Measurements from ENCODE around the gene ATP2A3. TPM values are rescaled to one million over a fixed set of nuclear protein-coding genes. Genes with fewer than 3 reads are reported as not detected.

ATP2A3 gene
- total RNA-seq, 1 experiment from 2014 or later, result 8.2 TPM

GRCh38 chr17:3928406-3928805 lies 35.8 kb downstream of the ATP2A3 start:
- TF ChIP-seq CTCF (IDR thresholded peaks at IDR 0.05; ENCODE audit: insufficient read depth in 1 of 2, low read depth in 1 of 2, low read length in 1 of 2, severe bottlenecking in 1 of 2, unreplicated experiment in 1 of 2), result no peak
- intact Hi-C loops (cut with micrococcal nuclease; ENCODE audit: unreplicated experiment), result no loop called here
- Histone ChIP-seq H3K4me1 (peaks cover 12% of the 10 kb centered on the region; the same call in 1 of the 2 replicates), H3K4me3 (ENCODE audit: low read depth, low read length) (no peak overlapping the region), H3K9me3 (no peaks in the 10 kb centered on the region), H3K27me3 (replicated peaks; ENCODE audit: control insufficient read depth, insufficient read depth, low read length) (no peaks in the 10 kb centered on the region), H3K36me3 (ENCODE audit: control insufficient read depth, insufficient read depth, low read length) (no peaks in the 10 kb centered on the region)
- Mint-ChIP-seq H3K9me3 (ENCODE audit: unreplicated experiment) (no peaks in the 10 kb centered on the region), H3K27me3 (ENCODE audit: insufficient read depth, unreplicated experiment) (no peaks in the 10 kb centered on the region), H3K27ac (ENCODE audit: unreplicated experiment) (no peak overlapping the region), H3K4me3 (ENCODE audit: unreplicated experiment) (no peak overlapping the region), H3K4me1 (ENCODE audit: low read depth, unreplicated experiment) (no peaks in the 10 kb centered on the region), H3K36me3 (ENCODE audit: insufficient read depth, unreplicated experiment) (no peaks in the 10 kb centered on the region)
- DNase-seq, result no peak
- ChIA-PET POLR2A (no interaction called here), CTCF (no interaction called here)
- BruUV-seq (replicated peaks), result no TSS peak

- no TSS peak for BruUV-seq (replicated peaks)
- H3K27me3 Mint-ChIP-seq (ENCODE audit: insufficient read depth, unreplicated experiment), result no peaks in the 10 kb centered on the region
- intact Hi-C loops (cut with micrococcal nuclease; ENCODE audit: unreplicated experiment), result no loop called here
- no peak for TF ChIP-seq CTCF (IDR thresholded peaks at IDR 0.05; ENCODE audit: insufficient read depth in 1 of 2, low read depth in 1 of 2, low read length in 1 of 2, severe bottlenecking in 1 of 2, unreplicated experiment in 1 of 2)
- no peaks in the 10 kb centered on the region for H3K36me3 ChIP-seq (ENCODE audit: control insufficient read depth, insufficient read depth, low read length)
- H3K4me3 Mint-ChIP-seq (ENCODE audit: unreplicated experiment), result no peak overlapping the region
- H3K27ac Mint-ChIP-seq (ENCODE audit: unreplicated experiment), result no peak overlapping the region
- no peak overlapping the region for H3K4me3 ChIP-seq (ENCODE audit: low read depth, low read length)
- no peaks in the 10 kb centered on the region for H3K9me3 ChIP-seq
- ChIA-PET CTCF (no interaction called here), POLR2A (no interaction called here)
- peaks cover 12% of the 10 kb centered on the region; the same call in 1 of the 2 replicates for H3K4me1 ChIP-seq
- H3K9me3 Mint-ChIP-seq (ENCODE audit: unreplicated experiment), result no peaks in the 10 kb centered on the region
- peak; percentile 23 to 57 for DNase-seq
- no peaks in the 10 kb centered on the region for H3K27me3 ChIP-seq (replicated peaks; ENCODE audit: control insufficient read depth, insufficient read depth, low read length)
- no peaks in the 10 kb centered on the region for H3K4me1 Mint-ChIP-seq (ENCODE audit: low read depth, unreplicated experiment)
- no peaks in the 10 kb centered on the region for H3K36me3 Mint-ChIP-seq (ENCODE audit: insufficient read depth, unreplicated experiment)
These were observed 36.5 kb downstream of the ATP2A3 start for GRCh38 chr17:3927628-3928340.

- POLR2A ChIA-PET, result no interaction called here
- peak overlapping the region; percentile 48 for H3K27ac Mint-ChIP-seq (ENCODE audit: unreplicated experiment)
- no peak for DNase-seq
- CTCF ChIA-PET, result no interaction called here
- no peak overlapping the region for H3K4me3 Mint-ChIP-seq (ENCODE audit: unreplicated experiment)
- intact Hi-C loops (cut with micrococcal nuclease; ENCODE audit: unreplicated experiment), result no loop called here
- H3K36me3 Mint-ChIP-seq (ENCODE audit: insufficient read depth, unreplicated experiment), result no peaks in the 10 kb centered on the region
- H3K4me1 Mint-ChIP-seq (ENCODE audit: low read depth, unreplicated experiment), result no peaks in the 10 kb centered on the region
- Histone ChIP-seq H3K27me3 (replicated peaks; ENCODE audit: control insufficient read depth, insufficient read depth, low read length) (no peaks in the 10 kb centered on the region), H3K9me3 (no peaks in the 10 kb centered on the region), H3K4me3 (ENCODE audit: low read depth, low read length) (no peak overlapping the region), H3K4me1 (peaks cover 12% of the 10 kb centered on the region; the same call in 1 of the 2 replicates), H3K36me3 (ENCODE audit: control insufficient read depth, insufficient read depth, low read length) (no peaks in the 10 kb centered on the region)
- H3K9me3 Mint-ChIP-seq (ENCODE audit: unreplicated experiment), result no peaks in the 10 kb centered on the region
- BruUV-seq (replicated peaks), result no TSS peak
- H3K27me3 Mint-ChIP-seq (ENCODE audit: insufficient read depth, unreplicated experiment), result no peaks in the 10 kb centered on the region
- no peak for TF ChIP-seq CTCF (IDR thresholded peaks at IDR 0.05; ENCODE audit: insufficient read depth in 1 of 2, low read depth in 1 of 2, low read length in 1 of 2, severe bottlenecking in 1 of 2, unreplicated experiment in 1 of 2)
These were observed 37.2 kb downstream of the ATP2A3 start for GRCh38 chr17:3926860-3927627.

Data from Caco-2 (cell line).